Measurements from ENCODE around the gene VEZF1.

Gene VEZF1

GRCh38 chr17:57948169-57948554 lies 39.9 kb downstream of the VEZF1 start:
- Histone ChIP-seq H3K36me3 (ENCODE audit: control insufficient read depth, low read length) (no peaks in the 10 kb centered on the region), H3K4me1 (ENCODE audit: control insufficient read depth, low read length) (peaks cover 51% of the 10 kb centered on the region), H3K27me3 (ENCODE audit: control insufficient read depth, low read length) (peaks cover 39% of the 10 kb centered on the region), H3K9me3 (ENCODE audit: control insufficient read depth, insufficient read depth, low read length) (no peaks in the 10 kb centered on the region), H3K4me2 (ENCODE audit: low read length) (no peak overlapping the region), H4K20me1 (ENCODE audit: control insufficient read depth, insufficient read depth, low read depth, low read length) (no peaks in the 10 kb centered on the region), H3K4me3 (ENCODE audit: low read length) (no peak overlapping the region), H3K9me2 (replicated peaks; ENCODE audit: control insufficient read depth, low read length) (no peaks in the 10 kb centered on the region), H3K79me2 (ENCODE audit: control insufficient read depth, low read length) (no peaks in the 10 kb centered on the region), H3K27ac (ENCODE audit: low read depth, low read length) (no peak overlapping the region), H3F3A (ENCODE audit: control insufficient read depth, insufficient read depth) (peaks cover 7% of the 10 kb centered on the region; the same call in 1 of the 2 replicates)
- TF ChIP-seq CTCF (IDR thresholded peaks at IDR 0.05; ENCODE audit: low read depth, low read length, poor library complexity, severe bottlenecking) = no peak
- no peak for TF ChIP-seq EZH2phosphoT487 (IDR thresholded peaks at IDR 0.05; ENCODE audit: borderline replicate concordance, low read length)

- Histone ChIP-seq H3K79me2 (ENCODE audit: control insufficient read depth, low read length) (no peaks in the 10 kb centered on the region), H3K9me2 (replicated peaks; ENCODE audit: control insufficient read depth, low read length) (no peaks in the 10 kb centered on the region), H3K4me3 (ENCODE audit: low read length) (peak overlapping the region; percentile 50), H3K27me3 (ENCODE audit: control insufficient read depth, low read length) (peaks cover 40% of the 10 kb centered on the region), H4K20me1 (ENCODE audit: control insufficient read depth, insufficient read depth, low read depth, low read length) (no peaks in the 10 kb centered on the region), H3K4me1 (ENCODE audit: control insufficient read depth, low read length) (peaks cover 51% of the 10 kb centered on the region), H3K4me2 (ENCODE audit: low read length) (peak overlapping the region; percentile 70), H3F3A (ENCODE audit: control insufficient read depth, insufficient read depth) (peaks cover 7% of the 10 kb centered on the region; the same call in 1 of the 2 replicates), H3K27ac (ENCODE audit: low read depth, low read length) (no peak overlapping the region), H3K9me3 (ENCODE audit: control insufficient read depth, insufficient read depth, low read length) (no peaks in the 10 kb centered on the region), H3K36me3 (ENCODE audit: control insufficient read depth, low read length) (no peaks in the 10 kb centered on the region)
- TF ChIP-seq EZH2phosphoT487 (IDR thresholded peaks at IDR 0.05; ENCODE audit: borderline replicate concordance, low read length) = no peak
- no peak for TF ChIP-seq CTCF (IDR thresholded peaks at IDR 0.05; ENCODE audit: low read depth, low read length, poor library complexity, severe bottlenecking)
Measured at GRCh38 chr17:57947369-57947768, 40.7 kb downstream of the VEZF1 start.

GRCh38 chr17:57946798-57947358 lies 41.2 kb downstream of the VEZF1 start:
- H3K4me3 ChIP-seq (ENCODE audit: low read length) = peak overlapping the region; percentile 50

More at GRCh38 chr17:57946798-57947358, 41.2 kb downstream of the VEZF1 start:
- Histone ChIP-seq H3K36me3 (ENCODE audit: control insufficient read depth, low read length) (no peaks in the 10 kb centered on the region), H4K20me1 (ENCODE audit: control insufficient read depth, insufficient read depth, low read depth, low read length) (no peaks in the 10 kb centered on the region), H3F3A (ENCODE audit: control insufficient read depth, insufficient read depth) (peaks cover 7% of the 10 kb centered on the region; the same call in 1 of the 2 replicates), H3K79me2 (ENCODE audit: control insufficient read depth, low read length) (no peaks in the 10 kb centered on the region), H3K27me3 (ENCODE audit: control insufficient read depth, low read length) (peaks cover 45% of the 10 kb centered on the region), H3K9me2 (replicated peaks; ENCODE audit: control insufficient read depth, low read length) (no peaks in the 10 kb centered on the region), H3K4me2 (ENCODE audit: low read length) (peak overlapping the region; percentile 70), H3K9me3 (ENCODE audit: control insufficient read depth, insufficient read depth, low read length) (no peaks in the 10 kb centered on the region), H3K27ac (ENCODE audit: low read depth, low read length) (no peak overlapping the region), H3K4me1 (ENCODE audit: control insufficient read depth, low read length) (peaks cover 53% of the 10 kb centered on the region)
- TF ChIP-seq CTCF (IDR thresholded peaks at IDR 0.05; ENCODE audit: low read depth, low read length, poor library complexity, severe bottlenecking) (no peak), EZH2phosphoT487 (IDR thresholded peaks at IDR 0.05; ENCODE audit: borderline replicate concordance, low read length) (no peak)

Measured in DOHH2 (cell line).